ENCODE measurements around the gene TAGLN.
A peak's percentile ranks its signal among the peaks of the same experiment; 100 is the strongest.

Gene TAGLN

DNA sequence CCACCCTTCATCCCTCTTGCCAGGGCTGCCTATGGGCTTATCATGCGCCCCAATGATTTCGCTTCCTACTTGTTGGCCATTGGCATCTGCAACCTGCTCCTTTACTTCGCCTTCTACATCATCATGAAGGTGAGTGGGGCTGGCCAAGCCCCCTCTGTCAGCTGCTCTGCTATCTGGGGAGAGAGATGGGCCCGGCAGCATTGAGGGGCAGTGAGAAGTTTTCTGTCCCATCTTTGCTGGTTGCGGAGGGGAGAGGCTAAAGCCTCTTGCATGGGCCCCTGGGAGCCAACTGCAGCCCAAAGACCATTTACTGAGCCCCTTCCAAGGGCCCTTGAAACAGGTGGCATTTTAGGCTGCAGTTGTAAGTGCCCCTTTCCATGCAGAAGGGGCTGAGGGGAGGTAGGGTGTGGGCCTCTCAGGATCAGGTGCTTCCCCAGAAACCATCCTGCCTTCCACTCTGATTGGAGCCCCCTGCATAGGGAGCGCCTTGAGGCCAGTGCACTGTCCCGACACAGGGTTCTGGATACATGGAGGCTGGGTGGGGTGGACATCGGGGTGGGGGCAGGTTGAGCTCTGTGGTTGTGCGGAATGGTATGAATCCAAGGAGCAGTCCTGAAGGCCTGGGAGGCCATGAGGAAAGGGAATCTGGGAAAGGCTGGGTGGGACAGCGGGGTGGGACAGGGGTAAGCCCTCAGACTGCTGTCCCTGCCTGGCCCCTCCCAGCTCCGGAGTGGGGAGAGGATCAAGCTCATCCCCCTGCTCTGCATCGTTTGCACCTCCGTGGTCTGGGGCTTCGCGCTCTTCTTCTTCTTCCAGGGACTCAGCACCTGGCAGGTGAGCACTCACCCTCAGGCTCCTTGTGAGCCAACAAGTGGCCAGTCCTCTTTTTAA, 5.8 kb upstream of the TAGLN start:
- Histone ChIP-seq H3K4me3 (no peak overlapping the region), H3K36me3 (peaks cover 38 to 84% (median 75%) of the 10 kb centered on the region in 3 donors), H3K27me3 (no peaks in the 10 kb centered on the region), H3K4me1 (peaks cover 0 to 15% (median 12%) of the 10 kb centered on the region in 4 donors), H3K9me3 (no peaks in the 10 kb centered on the region), H3K27ac (no peak overlapping the region)
- intact Hi-C loops (cut with DNase I; ENCODE audit: low total_unique reads), result loop anchor here (5.0 kb wide), 1 partner anchor 39 kb away; the partner anchor contains the start of genes PCSK7 and RNF214
- TF ChIP-seq, protein P1, sequence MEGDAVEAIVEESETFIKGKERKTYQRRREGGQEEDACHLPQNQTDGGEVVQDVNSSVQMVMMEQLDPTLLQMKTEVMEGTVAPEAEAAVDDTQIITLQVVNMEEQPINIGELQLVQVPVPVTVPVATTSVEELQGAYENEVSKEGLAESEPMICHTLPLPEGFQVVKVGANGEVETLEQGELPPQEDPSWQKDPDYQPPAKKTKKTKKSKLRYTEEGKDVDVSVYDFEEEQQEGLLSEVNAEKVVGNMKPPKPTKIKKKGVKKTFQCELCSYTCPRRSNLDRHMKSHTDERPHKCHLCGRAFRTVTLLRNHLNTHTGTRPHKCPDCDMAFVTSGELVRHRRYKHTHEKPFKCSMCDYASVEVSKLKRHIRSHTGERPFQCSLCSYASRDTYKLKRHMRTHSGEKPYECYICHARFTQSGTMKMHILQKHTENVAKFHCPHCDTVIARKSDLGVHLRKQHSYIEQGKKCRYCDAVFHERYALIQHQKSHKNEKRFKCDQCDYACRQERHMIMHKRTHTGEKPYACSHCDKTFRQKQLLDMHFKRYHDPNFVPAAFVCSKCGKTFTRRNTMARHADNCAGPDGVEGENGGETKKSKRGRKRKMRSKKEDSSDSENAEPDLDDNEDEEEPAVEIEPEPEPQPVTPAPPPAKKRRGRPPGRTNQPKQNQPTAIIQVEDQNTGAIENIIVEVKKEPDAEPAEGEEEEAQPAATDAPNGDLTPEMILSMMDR (IDR thresholded peaks at IDR 0.05), result no peak
- DNase-seq, result peak in 1 of 2 donors; percentile 51

DNA sequence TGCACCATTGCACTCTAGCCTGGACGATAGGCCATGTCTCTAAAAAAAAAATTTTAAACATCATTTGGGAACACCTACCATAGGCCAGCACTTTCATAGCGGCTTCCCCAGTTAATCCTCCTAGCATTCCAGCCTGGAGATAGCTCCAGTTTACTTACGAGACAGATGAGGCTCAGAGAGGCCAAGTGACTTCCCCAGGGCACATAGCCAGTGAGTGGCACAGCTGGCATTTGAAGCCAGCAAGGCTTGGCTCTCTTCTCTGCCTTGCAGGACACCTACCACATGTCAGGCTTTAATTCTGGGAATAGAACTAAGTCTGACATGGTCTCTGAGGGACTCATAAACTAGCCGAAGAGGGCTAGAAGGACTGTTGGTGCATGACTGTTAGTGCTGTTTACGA, 4.9 kb upstream of the TAGLN start:
- TF ChIP-seq, protein P1 (IDR thresholded peaks at IDR 0.05), result no peak
- DNase-seq, result no peak
- no peaks in the 10 kb centered on the region for H3K27me3 ChIP-seq
- peaks cover 29 to 75% (median 66%) of the 10 kb centered on the region in 3 donors for H3K36me3 ChIP-seq
- H3K4me3 ChIP-seq, result no peak overlapping the region
- H3K4me1 ChIP-seq, result peaks cover 0 to 20% (median 16%) of the 10 kb centered on the region in 4 donors
- no peak overlapping the region for H3K27ac ChIP-seq
- intact Hi-C loops (cut with DNase I; ENCODE audit: low total_unique reads), result loop anchor here (5.0 kb wide), 1 partner anchor 38 kb away; the partner anchor contains the start of genes PCSK7 and RNF214
- H3K9me3 ChIP-seq, result no peaks in the 10 kb centered on the region

DNA sequence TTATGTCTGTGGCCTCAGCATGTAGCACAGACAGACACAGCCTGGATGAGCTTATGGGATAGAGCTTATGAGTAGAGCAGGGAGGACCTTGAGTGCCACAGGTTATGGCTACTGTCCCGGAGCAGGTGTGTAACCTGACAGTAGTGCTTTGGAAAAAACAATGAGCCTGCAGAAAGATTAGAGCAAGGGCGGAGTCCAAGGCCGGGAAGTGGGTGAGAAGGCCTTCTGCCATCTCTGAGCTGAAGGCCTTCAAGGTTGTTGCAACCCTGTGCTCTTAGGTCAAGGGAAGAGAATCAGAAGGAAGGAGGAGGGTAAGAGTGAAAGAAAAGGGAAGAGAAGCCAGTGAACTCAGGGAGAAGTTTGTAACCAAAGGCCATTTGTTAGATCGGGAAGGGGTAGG, 3.9 kb upstream of the TAGLN start:
- H3K36me3 ChIP-seq, result peaks cover 30 to 75% (median 56%) of the 10 kb centered on the region in 3 donors
- no peak for DNase-seq
- peaks cover 0 to 20% (median 16%) of the 10 kb centered on the region in 4 donors for H3K4me1 ChIP-seq
- TF ChIP-seq, protein P1 (IDR thresholded peaks at IDR 0.05), result no peak
- intact Hi-C loops (cut with DNase I; ENCODE audit: low total_unique reads), result no loop called here
- H3K27ac ChIP-seq, result no peak overlapping the region
- no peaks in the 10 kb centered on the region for H3K27me3 ChIP-seq
- H3K9me3 ChIP-seq, result no peaks in the 10 kb centered on the region
- H3K4me3 ChIP-seq, result no peak overlapping the region

DNA sequence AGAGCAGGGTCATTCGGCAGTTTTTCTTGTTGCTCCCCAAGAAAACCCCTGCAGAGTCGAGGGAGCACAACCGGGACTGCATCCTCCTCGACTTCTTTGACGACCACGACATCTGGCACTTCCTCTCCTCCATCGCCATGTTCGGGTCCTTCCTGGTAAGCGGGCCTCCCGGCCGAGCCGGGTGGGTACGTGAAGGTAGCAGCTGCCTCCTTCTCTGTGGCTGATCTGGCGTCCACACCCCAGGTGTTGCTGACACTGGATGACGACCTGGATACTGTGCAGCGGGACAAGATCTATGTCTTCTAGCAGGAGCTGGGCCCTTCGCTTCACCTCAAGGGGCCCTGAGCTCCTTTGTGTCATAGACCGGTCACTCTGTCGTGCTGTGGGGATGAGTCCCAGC, 3.4 kb upstream of the TAGLN start:
- H3K36me3 ChIP-seq, result peaks cover 30 to 75% (median 51%) of the 10 kb centered on the region in 3 donors
- no peak for DNase-seq
- H3K9me3 ChIP-seq, result no peaks in the 10 kb centered on the region
- TF ChIP-seq, protein P1 (IDR thresholded peaks at IDR 0.05), result no peak
- H3K27ac ChIP-seq, result no peak overlapping the region
- intact Hi-C loops (cut with DNase I; ENCODE audit: low total_unique reads), result no loop called here
- H3K4me1 ChIP-seq, result peaks cover 0 to 20% (median 16%) of the 10 kb centered on the region in 4 donors
- H3K27me3 ChIP-seq, result no peaks in the 10 kb centered on the region
- H3K4me3 ChIP-seq, result no peak overlapping the region

DNA sequence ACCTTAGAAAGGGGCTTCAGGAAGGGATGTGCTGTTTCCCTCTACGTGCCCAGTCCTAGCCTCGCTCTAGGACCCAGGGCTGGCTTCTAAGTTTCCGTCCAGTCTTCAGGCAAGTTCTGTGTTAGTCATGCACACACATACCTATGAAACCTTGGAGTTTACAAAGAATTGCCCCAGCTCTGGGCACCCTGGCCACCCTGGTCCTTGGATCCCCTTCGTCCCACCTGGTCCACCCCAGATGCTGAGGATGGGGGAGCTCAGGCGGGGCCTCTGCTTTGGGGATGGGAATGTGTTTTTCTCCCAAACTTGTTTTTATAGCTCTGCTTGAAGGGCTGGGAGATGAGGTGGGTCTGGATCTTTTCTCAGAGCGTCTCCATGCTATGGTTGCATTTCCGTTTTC, 2.2 kb upstream of the TAGLN start:
- TF ChIP-seq, protein P1 (IDR thresholded peaks at IDR 0.05), result no peak
- Histone ChIP-seq H3K36me3 (peaks cover 37 to 75% (median 50%) of the 10 kb centered on the region in 3 donors), H3K9me3 (no peaks in the 10 kb centered on the region), H3K4me1 (peaks cover 0 to 20% (median 16%) of the 10 kb centered on the region in 4 donors), H3K27me3 (no peaks in the 10 kb centered on the region), H3K4me3 (no peak overlapping the region), H3K27ac (peak overlapping the region; percentile 97 to 98)
- intact Hi-C loops (cut with DNase I; ENCODE audit: low total_unique reads), result no loop called here
- no peak for DNase-seq

All from tibial artery (tissue), 4 donors.